ENCODE results near the gene MEGF11.

MEGF11 gene

GRCh38 chr15:66078196-66078928 lies 175.2 kb downstream of the MEGF11 start:
- Histone ChIP-seq H3K27me3 (peaks cover 0 to 40% of the 10 kb centered on the region in 2 donors), H3K9me3 (no peaks in the 10 kb centered on the region), H3K27ac (no peak overlapping the region), H3K4me3 (no peak overlapping the region), H3K4me1 (no peaks in the 10 kb centered on the region), H3K36me3 (no peaks in the 10 kb centered on the region)
- TF ChIP-seq CTCF (IDR thresholded peaks at IDR 0.05): no peak
- no peak for DNase-seq
- intact Hi-C loops (cut with DNase I; ENCODE audit: low total_unique reads): no loop called here

- intact Hi-C loops (cut with DNase I; ENCODE audit: low total_unique reads): no loop called here
- no peaks in the 10 kb centered on the region for H3K9me3 ChIP-seq
- no peaks in the 10 kb centered on the region for H3K4me1 ChIP-seq
- no peak overlapping the region for H3K4me3 ChIP-seq
- no peak for DNase-seq
- H3K27me3 ChIP-seq: peaks cover 0 to 40% of the 10 kb centered on the region in 2 donors
- no peaks in the 10 kb centered on the region for H3K36me3 ChIP-seq
- no peak for TF ChIP-seq CTCF (IDR thresholded peaks at IDR 0.05)
- H3K27ac ChIP-seq: no peak overlapping the region
Measured at GRCh38 chr15:66077320-66077663, 176.3 kb downstream of the MEGF11 start.

DNA sequence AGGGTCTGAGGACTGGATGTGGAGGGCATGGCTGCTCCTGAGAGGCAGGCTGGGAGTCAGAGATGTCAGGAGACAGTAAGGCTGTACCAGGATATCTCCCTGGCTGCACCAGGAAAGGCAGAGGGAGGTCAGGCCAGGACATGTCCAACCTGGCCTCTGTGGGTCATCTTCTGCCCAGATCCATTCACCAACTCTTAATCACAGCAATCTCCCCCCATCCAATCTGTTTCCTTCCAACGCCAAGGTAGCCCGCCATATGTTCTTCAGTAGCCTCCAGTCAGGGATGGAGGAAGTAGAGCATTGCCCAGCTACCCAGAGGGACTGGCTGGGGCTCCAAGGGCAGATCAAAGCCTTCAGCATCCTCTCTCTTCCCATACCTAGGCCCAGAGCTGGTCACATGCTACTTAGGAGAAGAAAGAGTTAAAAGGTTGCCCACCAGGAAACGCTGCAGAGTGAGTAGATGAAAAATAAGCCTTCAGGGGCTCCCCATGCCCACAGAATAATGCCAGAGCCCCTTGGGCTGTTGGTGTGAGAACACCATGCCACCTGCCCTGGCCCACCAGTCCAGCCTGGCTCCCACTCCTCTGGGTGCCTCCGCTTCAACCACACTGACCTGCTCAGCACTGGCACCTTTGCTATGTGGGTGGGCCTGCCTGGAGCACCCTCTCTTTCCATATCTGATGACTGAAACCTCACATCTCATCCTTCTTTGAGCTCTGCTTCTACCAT lies 176.8 kb downstream of the MEGF11 start:
- TF ChIP-seq CTCF (IDR thresholded peaks at IDR 0.05): no peak
- intact Hi-C loops (cut with DNase I; ENCODE audit: low total_unique reads): no loop called here

GRCh38 chr15:66075947-66076346 lies 177.6 kb downstream of the MEGF11 start:
- H3K27ac ChIP-seq: no peak overlapping the region
- H3K9me3 ChIP-seq: no peaks in the 10 kb centered on the region
- no peak for TF ChIP-seq CTCF (IDR thresholded peaks at IDR 0.05)
- H3K27me3 ChIP-seq: peaks cover 0 to 38% of the 10 kb centered on the region in 2 donors
- no peaks in the 10 kb centered on the region for H3K4me1 ChIP-seq
- intact Hi-C loops (cut with DNase I; ENCODE audit: low total_unique reads): no loop called here
- no peak overlapping the region for H3K4me3 ChIP-seq
- H3K36me3 ChIP-seq: no peaks in the 10 kb centered on the region
- DNase-seq: no peak

More for the DNA sequence above, 176.8 kb downstream of the MEGF11 start:
- peaks cover 0 to 39% of the 10 kb centered on the region in 2 donors for H3K27me3 ChIP-seq
- H3K27ac ChIP-seq: no peak overlapping the region
- DNase-seq: no peak
- no peaks in the 10 kb centered on the region for H3K4me1 ChIP-seq
- H3K4me3 ChIP-seq: no peak overlapping the region
- no peaks in the 10 kb centered on the region for H3K9me3 ChIP-seq
- H3K36me3 ChIP-seq: no peaks in the 10 kb centered on the region

GRCh38 chr15:66072616-66073361 lies 180.8 kb downstream of the MEGF11 start:
- no peaks in the 10 kb centered on the region for H3K36me3 ChIP-seq
- intact Hi-C loops (cut with DNase I; ENCODE audit: low total_unique reads): no loop called here
- H3K27me3 ChIP-seq: peaks cover 0 to 21% of the 10 kb centered on the region in 2 donors
- no peak overlapping the region for H3K27ac ChIP-seq
- H3K4me1 ChIP-seq: no peaks in the 10 kb centered on the region
- DNase-seq: no peak
- no peaks in the 10 kb centered on the region for H3K9me3 ChIP-seq
- H3K4me3 ChIP-seq: no peak overlapping the region
- TF ChIP-seq CTCF (IDR thresholded peaks at IDR 0.05): no peak

All from tibial artery (tissue), 4 donors.